GM18498 (cell line): ENCODE measurements around the gene SLC24A3.
A peak's percentile ranks its signal among the peaks of the same experiment; 100 is the strongest.

ENCODE experiments used
- ATAC-seq: cut with Tn5 transposase; IDR thresholded peaks from one replicate; pipeline ENCODE4 v1.9.1; 2021; ENCODE audit warnings: mild to moderate bottlenecking, moderate library complexity; ENCODE audit not compliant: unreplicated experiment

Gene SLC24A3

GRCh38 chr20:19692685-19693119 lies 480.3 kb downstream of the SLC24A3 start:
- no peak for ATAC-seq

- ATAC-seq = no peak
These were observed 481.1 kb downstream of the SLC24A3 start for GRCh38 chr20:19693508-19693907.

- no peak for ATAC-seq
These were observed 482.6 kb downstream of the SLC24A3 start for GRCh38 chr20:19695081-19695480.

- ATAC-seq = no peak
These were observed 484.2 kb downstream of the SLC24A3 start for GRCh38 chr20:19696620-19697019.

- no peak for ATAC-seq
These were observed 485.0 kb downstream of the SLC24A3 start for GRCh38 chr20:19697415-19697814.

- ATAC-seq = no peak
These were observed 486.9 kb downstream of the SLC24A3 start for GRCh38 chr20:19699180-19699971.

GRCh38 chr20:19701429-19701828 lies 489.0 kb downstream of the SLC24A3 start:
- ATAC-seq = no peak

- peak; percentile 97 for ATAC-seq
These were observed 494.0 kb downstream of the SLC24A3 start for GRCh38 chr20:19706463-19706862.

GRCh38 chr20:19709635-19710335 lies 497.3 kb downstream of the SLC24A3 start:
- ATAC-seq = no peak

- ATAC-seq = no peak
These were observed 498.1 kb downstream of the SLC24A3 start for GRCh38 chr20:19710336-19711120.

GRCh38 chr20:19711126-19711525 lies 498.7 kb downstream of the SLC24A3 start:
- no peak for ATAC-seq

- no peak for ATAC-seq
These were observed 500.3 kb downstream of the SLC24A3 start for GRCh38 chr20:19712721-19713260.

- ATAC-seq = no peak
These were observed 501.6 kb downstream of the SLC24A3 start for GRCh38 chr20:19713822-19714578.

GRCh38 chr20:19714579-19714840 lies 502.1 kb downstream of the SLC24A3 start:
- ATAC-seq = no peak

GRCh38 chr20:19715986-19716385 lies 503.5 kb downstream of the SLC24A3 start:
- no peak for ATAC-seq

- ATAC-seq = no peak
These were observed 506.4 kb downstream of the SLC24A3 start for GRCh38 chr20:19718880-19719279.

GRCh38 chr20:19720991-19721390 lies 508.5 kb downstream of the SLC24A3 start:
- ATAC-seq = no peak

GRCh38 chr20:19723051-19723450 lies 510.6 kb downstream of the SLC24A3 start:
- ATAC-seq = no peak

GRCh38 chr20:19723813-19724430 lies 511.5 kb downstream of the SLC24A3 start:
- ATAC-seq = no peak

- no peak for ATAC-seq
These were observed 512.9 kb downstream of the SLC24A3 start for GRCh38 chr20:19725373-19725772.
